Dermis blood vessel endothelial cell (primary cell): ENCODE measurements around the gene GRIK5. TPM values are rescaled to one million over a fixed set of nuclear protein-coding genes. Genes with fewer than 3 reads are reported as not detected.
"Not testable (repeated sequence)": the region's sequence is repeated elsewhere in the genome, so short reads cannot be mapped to it uniquely, and the experiment has no call there.

ENCODE experiments used
- DNase-seq: peaks from one replicate; pipeline ENCODE4 v3.0.0; 2010
- total RNA-seq: library from RNA; depleted of rRNA; stranded (reverse); fragments of >200 nt; gene quantifications from 2 replicates; pipeline ENCODE4 v1.2.3, GENCODE V29; 2014

The GRIK5 gene
- 0.05 and 0.17 TPM in 2 replicates for total RNA-seq

GRCh38 chr19:42069619-42070351, at the start of gene GRIK5:
GRIK5 (minus strand) TSS chr19:42070206; CDS start chr19:42065770, 4,436 bp downstream.
- no peak for DNase-seq

- DNase-seq, result no peak
These were observed 47.1 kb upstream of the GRIK5 start for GRCh38 chr19:42117076-42117475.

- no peak for DNase-seq
These were observed 46.5 kb upstream of the GRIK5 start for GRCh38 chr19:42116308-42117075.

- DNase-seq, result no peak
These were observed 45.7 kb upstream of the GRIK5 start for GRCh38 chr19:42115705-42116104.

GRCh38 chr19:42115219-42115618, 45.2 kb upstream of the GRIK5 start:
- DNase-seq, result no peak

- DNase-seq, result no peak
These were observed 44.4 kb upstream of the GRIK5 start for GRCh38 chr19:42114412-42114811.

- peak; percentile 98 for DNase-seq
These were observed 43.8 kb upstream of the GRIK5 start for GRCh38 chr19:42113641-42114348.

GRCh38 chr19:42111811-42112210, 41.8 kb upstream of the GRIK5 start:
- no peak for DNase-seq

GRCh38 chr19:42111384-42111783, 41.4 kb upstream of the GRIK5 start:
- no peak for DNase-seq

- no peak for DNase-seq
These were observed 40.7 kb upstream of the GRIK5 start for GRCh38 chr19:42110658-42111057.

GRCh38 chr19:42109896-42110295, 39.9 kb upstream of the GRIK5 start:
- DNase-seq, result no peak

GRCh38 chr19:42108527-42109389, 38.8 kb upstream of the GRIK5 start:
- peak; percentile 96 for DNase-seq

GRCh38 chr19:42105368-42105767, 35.4 kb upstream of the GRIK5 start:
- no peak for DNase-seq

GRCh38 chr19:42102877-42103276, 32.9 kb upstream of the GRIK5 start:
- DNase-seq, result no peak

GRCh38 chr19:42100241-42100640, 30.2 kb upstream of the GRIK5 start:
- not testable (repeated sequence) for DNase-seq

- DNase-seq, result no peak
These were observed 29.4 kb upstream of the GRIK5 start for GRCh38 chr19:42099336-42099925.

GRCh38 chr19:42098781-42099180, 28.8 kb upstream of the GRIK5 start:
- no peak for DNase-seq

- DNase-seq, result no peak
These were observed 27.5 kb upstream of the GRIK5 start for GRCh38 chr19:42097461-42097860.

GRCh38 chr19:42096255-42096837, 26.3 kb upstream of the GRIK5 start:
- no peak for DNase-seq

- no peak for DNase-seq
These were observed 25.8 kb upstream of the GRIK5 start for GRCh38 chr19:42095814-42096230.

GRCh38 chr19:42095142-42095813, 25.3 kb upstream of the GRIK5 start:
- no peak for DNase-seq
